KG1 (cell line): ENCODE measurements around the gene MYO19.
"Not testable (repeated sequence)": the region's sequence is repeated elsewhere in the genome, so short reads cannot be mapped to it uniquely, and the experiment has no call there.

Experiments
- DNase-seq: peaks from one replicate; lab custom pipeline; 2025; lab: John Stamatoyannopoulos, UW

The MYO19 gene

DNA sequence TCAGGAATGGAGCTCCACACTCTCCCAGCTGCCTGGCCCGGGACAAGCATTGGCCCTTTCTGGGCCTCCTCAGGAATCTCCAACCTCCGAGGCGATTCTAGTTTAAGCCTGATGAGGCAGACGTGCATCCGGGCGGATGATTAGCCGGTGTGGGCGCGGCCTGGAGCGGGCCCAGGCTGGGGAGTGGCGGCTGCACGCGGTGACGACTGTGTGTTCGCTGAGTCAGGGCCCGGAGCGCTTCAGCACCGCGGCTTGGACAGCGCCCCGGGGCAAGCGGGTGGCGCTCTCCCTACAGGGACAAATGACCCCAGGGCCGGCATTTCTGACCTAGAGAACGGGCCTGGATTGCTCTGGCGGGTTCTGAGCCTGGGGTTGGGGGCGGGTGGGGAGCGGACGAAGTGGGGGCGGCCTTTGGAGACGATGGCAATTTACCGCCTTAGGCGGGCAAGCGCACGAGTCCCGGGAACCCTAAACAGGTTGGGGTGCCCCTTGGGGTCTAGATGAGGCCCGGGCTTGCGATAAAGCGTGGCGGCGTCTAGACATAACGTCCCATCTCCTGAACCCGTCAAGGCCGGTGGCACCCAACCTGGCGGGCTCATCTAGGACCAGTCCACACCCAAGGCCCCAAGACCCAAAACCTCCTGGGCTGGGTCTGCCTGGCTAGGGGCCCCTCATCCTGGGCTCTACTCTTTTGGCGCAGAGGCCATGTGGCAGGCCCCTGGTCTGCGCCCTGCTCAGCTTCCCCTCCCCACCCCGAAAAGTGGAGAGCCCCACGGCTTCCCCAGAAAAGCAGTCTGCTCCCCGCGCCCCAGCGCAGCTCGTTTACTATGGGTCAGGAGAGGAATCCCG, 70.5 kb downstream of the MYO19 start:
- DNase-seq, result no peak

DNA sequence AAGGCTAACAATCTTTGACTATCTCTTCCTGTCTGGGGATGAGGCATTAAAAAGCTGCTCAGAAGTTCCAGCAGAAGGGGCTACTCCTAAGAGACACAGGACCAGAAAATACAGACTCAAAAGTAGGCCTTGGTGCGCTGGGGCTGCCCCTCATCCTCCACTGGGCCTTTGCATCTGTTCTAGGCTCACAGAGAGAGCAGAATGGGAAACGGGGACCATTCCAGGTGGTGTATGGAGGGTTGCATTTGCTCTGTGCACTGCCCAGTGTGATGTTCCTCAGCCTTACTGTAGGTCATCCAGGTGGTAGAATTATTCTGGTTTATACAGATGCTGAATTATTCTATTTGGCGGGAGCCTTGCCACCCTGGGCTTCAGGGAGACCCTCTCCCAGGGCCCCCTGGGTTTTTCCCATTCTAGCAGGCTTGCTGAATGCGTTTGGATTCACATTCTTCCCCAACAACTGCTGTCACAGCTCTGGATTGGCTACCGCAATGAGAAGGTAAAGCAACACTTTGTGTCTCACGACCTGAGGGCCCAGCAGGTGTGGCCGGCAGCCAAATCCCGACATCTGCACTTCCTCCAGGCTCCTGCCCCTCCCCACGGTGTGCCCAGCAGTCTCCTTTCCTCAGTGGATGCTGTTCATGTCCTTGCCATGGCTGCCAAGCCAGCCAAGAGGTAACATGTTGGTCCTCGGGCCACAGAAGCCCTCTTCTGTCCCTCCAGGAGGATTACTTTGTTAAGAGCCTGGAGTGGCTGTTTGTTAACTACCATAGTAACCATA, 73.1 kb downstream of the MYO19 start:
- no peak for DNase-seq

- DNase-seq, result no peak
Measured at GRCh38 chr17:36460265-36460937, 74.3 kb downstream of the MYO19 start.

DNA sequence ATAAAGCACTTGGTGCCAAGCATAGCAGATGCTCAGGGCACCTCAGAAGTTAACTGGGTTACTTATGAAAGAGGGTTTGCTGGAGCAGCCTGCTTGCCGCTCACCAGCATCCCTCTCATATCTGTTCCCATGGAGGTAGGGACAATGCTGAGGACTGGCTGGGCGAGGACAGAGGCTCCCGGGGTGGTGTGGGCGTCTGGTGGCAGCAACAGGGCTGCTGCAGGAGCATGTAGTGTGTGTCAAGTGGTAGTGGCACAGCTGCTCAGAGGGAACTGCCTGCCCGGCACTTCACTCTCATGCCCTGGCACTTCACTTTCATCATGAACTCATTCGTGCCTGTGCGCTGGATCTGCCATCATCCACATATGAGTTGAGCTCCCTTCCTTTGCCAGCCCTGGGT, 75.1 kb downstream of the MYO19 start:
- DNase-seq, result no peak

- DNase-seq, result no peak
Measured at GRCh38 chr17:36459045-36459444, 75.6 kb downstream of the MYO19 start.

DNA sequence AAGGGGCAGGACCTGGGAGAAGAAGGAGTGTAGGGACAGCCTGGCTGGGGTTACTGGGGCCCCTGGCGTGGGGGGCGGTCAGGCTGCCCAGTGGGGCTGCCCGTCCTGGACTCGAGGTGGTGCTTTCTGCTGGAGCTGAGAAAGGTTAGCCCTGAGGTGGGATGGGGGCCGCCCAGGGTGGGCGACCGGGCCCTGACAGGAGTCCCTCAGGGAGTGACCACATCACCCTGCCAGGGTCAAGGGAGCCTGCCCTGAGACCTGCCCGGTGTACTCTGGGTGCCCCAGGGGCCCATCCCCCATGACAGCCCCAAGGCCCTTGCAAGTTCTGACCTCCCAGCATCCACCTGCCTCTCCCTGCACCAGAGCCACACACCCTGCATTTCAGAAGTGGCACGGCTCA, 77.0 kb downstream of the MYO19 start:
- DNase-seq, result not testable (repeated sequence)

- DNase-seq, result not testable (repeated sequence)
Measured at GRCh38 chr17:36452888-36453287, 81.8 kb downstream of the MYO19 start.

DNA sequence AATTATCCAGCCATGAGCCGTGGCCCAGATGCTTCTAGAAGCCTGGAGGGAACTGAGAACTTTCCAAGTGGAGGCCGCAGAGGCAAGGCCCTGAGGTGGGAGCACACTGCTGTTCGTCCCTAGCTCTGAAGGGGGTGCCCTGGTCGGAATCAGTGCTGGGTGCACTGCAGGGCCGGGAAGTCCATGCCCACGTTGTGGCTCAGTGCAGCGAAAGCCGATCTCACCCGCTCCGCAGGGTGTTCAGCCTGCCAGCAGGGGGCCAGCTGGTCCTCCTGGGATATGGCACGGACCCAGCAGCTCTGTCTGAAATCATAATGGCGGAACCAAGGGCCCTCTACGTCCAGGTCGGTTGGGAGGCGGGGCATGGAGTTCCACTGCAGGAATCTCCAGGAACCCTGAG, 84.7 kb downstream of the MYO19 start:
- not testable (repeated sequence) for DNase-seq
